ENCODE results near the gene PRR3.

PRR3 gene

DNA sequence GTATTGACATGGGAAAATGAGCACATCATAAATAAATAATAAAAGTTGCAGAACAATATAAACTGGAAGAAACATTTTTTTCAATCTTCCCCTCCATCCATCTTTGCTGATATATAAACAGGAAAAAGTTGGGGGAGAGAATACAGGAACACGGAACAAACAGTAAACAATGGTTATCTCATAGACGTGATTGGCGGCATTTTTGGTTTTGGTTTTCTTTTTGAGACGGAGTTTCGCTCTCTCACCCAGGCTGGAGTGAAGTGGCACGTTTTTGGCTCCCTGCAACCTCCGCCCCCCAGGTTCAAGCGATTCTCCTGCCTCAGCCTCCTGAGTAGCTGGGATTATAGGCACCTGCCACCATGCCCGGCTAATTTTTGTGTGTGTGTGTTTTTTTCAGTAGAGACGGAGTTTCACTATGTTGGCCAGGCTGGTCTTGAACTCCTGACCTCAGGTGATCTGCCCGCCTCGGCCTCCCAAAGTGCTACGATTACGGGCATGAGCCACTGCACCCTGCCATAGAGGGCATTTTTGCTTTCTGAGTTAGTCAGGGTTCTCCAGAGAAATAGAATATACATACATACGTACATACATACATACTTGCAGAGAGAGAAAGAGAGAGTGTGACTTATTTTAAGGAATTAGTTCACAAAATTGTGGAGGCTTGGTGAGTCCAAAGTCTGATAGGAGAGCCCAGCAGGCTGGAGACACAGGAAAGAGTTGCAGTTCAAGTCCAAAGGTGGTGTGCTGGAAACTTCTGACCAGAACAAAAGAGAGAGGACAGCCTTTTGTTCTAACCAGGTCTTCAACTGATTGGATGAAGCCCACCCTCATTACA is 23.4 kb upstream of the PRR3 start:
- Histone ChIP-seq H3K27me3 (replicated peaks in 2 of 5; ENCODE audit: control insufficient read depth in 4 of 5, insufficient read depth in 5 of 5, low read length in 4 of 5) (no peaks in the 10 kb centered on the region), H3K9me3 (ENCODE audit: control extremely low read depth in 1 of 5, control insufficient read depth in 4 of 5, insufficient read depth in 2 of 5, low read depth in 1 of 5, low read length in 4 of 5) (no peaks in the 10 kb centered on the region), H3K36me3 (ENCODE audit: control insufficient read depth in 4 of 4, insufficient read depth in 4 of 4, low read length in 3 of 4) (no peaks in the 10 kb centered on the region), H3K4me1 (ENCODE audit: control extremely low read depth in 1 of 4, control insufficient read depth in 4 of 4, insufficient read depth in 4 of 4, low read length in 3 of 4) (peaks cover 0 to 21% (median 17%) of the 10 kb centered on the region in 4 experiments), H3K27ac (ENCODE audit: insufficient read depth in 1 of 2, low read depth in 1 of 2, low read length in 2 of 2, poor library complexity in 1 of 2, severe bottlenecking in 2 of 2) (no peak overlapping the region), H3K4me3 (ENCODE audit: control insufficient read depth in 1 of 7, extremely low read depth in 1 of 7, insufficient read depth in 4 of 7, low read depth in 2 of 7, low read length in 6 of 7) (no peak overlapping the region)
- 61% methylated on average over 3 of the region's 15 CpGs for WGBS (ENCODE audit: insufficient coverage)
- no peak for DNase-seq
- CTCF ChIA-PET = interaction anchor here (0.6 to 4.4 kb wide), 7 partner anchors 16 to 47 kb away, joined by 3 to 39 read pairs (median 25); no protein-coding TSS in a partner anchor
- POLR2A ChIA-PET = interaction anchor here (1.8 kb wide), 1 partner anchor 39 kb away, joined by 15 read pairs; no protein-coding TSS in a partner anchor

DNA sequence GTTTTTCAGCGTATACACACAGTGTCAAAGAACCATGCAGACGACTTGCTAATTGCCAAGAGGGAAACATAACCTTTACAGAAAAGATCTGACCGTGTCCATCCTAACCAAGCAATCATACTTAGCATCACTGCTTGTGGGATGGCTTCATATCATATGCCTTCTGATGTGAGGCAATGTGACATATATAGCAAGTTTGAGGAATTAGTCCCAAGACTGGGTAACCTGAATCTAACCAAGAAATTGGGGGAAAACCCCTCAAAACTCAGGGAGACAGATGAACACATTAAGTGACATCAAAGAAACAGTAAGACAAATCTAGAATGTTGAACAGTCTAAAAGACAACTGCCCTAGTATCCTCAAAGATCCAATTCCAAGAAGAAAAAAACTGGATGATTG is 19.2 kb upstream of the PRR3 start:
- POLR2A ChIA-PET = no interaction called here
- no peak for DNase-seq
- H3K4me1 ChIP-seq (ENCODE audit: control extremely low read depth in 1 of 4, control insufficient read depth in 4 of 4, insufficient read depth in 4 of 4, low read length in 3 of 4) = peaks cover 8 to 15% (median 14%) of the 10 kb centered on the region in 4 experiments
- CTCF ChIA-PET = interaction anchor here (1.1 to 15.5 kb wide), 3 partner anchors 10 to 44 kb away, joined by 3 to 151 read pairs (median 3); no protein-coding TSS in a partner anchor
- 92% methylated on average over 2 of the region's 3 CpGs for WGBS (ENCODE audit: insufficient coverage)
- H3K27me3 ChIP-seq (replicated peaks in 2 of 5; ENCODE audit: control insufficient read depth in 4 of 5, insufficient read depth in 5 of 5, low read length in 4 of 5) = no peaks in the 10 kb centered on the region
- no peak overlapping the region for H3K4me3 ChIP-seq (ENCODE audit: control insufficient read depth in 1 of 7, extremely low read depth in 1 of 7, insufficient read depth in 4 of 7, low read depth in 2 of 7, low read length in 6 of 7)
- no peaks in the 10 kb centered on the region for H3K9me3 ChIP-seq (ENCODE audit: control extremely low read depth in 1 of 5, control insufficient read depth in 4 of 5, insufficient read depth in 2 of 5, low read depth in 1 of 5, low read length in 4 of 5)
- no peak overlapping the region for H3K27ac ChIP-seq (ENCODE audit: insufficient read depth in 1 of 2, low read depth in 1 of 2, low read length in 2 of 2, poor library complexity in 1 of 2, severe bottlenecking in 2 of 2)
- no peaks in the 10 kb centered on the region for H3K36me3 ChIP-seq (ENCODE audit: control insufficient read depth in 4 of 4, insufficient read depth in 4 of 4, low read length in 3 of 4)

DNA sequence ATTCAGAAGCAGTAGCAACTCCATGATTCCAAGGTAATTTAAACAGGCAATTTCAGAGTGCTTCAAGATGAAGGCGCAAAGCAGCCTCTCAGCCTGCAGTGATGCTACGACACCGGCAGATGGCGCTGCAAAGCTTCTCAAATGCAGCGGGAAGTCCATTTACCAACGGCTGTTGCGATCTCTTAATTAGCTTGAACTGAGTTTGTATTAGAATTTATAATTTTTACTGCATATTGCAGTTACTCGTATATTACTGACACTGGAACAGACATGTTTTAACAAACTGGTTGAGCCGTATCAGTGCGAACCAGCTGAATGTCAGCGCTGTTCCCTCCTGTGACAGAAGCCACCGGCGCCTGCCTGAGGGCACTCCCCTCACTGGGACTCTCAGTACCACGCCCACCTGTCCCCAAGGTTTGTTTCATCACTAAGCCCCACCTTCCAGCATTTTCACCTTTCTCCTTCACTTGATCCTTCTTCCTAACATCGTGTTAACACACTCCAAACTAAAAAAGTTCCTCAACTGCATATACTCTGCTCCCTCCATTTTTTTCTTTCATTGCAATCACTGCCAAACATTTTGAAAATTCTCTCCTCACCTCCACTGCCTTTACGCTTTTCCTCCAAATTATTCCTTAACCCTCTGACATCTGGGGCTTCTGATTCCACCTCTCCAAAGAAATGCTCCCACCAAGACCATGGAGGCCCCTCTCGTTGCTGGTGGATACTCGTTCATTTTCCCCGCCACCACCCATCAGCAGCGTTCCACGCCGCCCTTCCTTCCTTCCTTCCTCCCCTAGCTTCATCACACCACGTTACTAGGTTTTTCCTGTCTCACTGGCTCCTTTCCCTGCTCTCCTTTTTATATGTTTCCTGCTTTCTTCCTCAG is 15.3 kb upstream of the PRR3 start:
- no peaks in the 10 kb centered on the region for H3K27me3 ChIP-seq (replicated peaks in 2 of 5; ENCODE audit: control insufficient read depth in 4 of 5, insufficient read depth in 5 of 5, low read length in 4 of 5)
- H3K4me1 ChIP-seq (ENCODE audit: control extremely low read depth in 1 of 4, control insufficient read depth in 4 of 4, insufficient read depth in 4 of 4, low read length in 3 of 4) = peaks cover 8 to 20% (median 15%) of the 10 kb centered on the region in 4 experiments
- H3K9me3 ChIP-seq (ENCODE audit: control extremely low read depth in 1 of 5, control insufficient read depth in 4 of 5, insufficient read depth in 2 of 5, low read depth in 1 of 5, low read length in 4 of 5) = no peaks in the 10 kb centered on the region
- H3K36me3 ChIP-seq (ENCODE audit: control insufficient read depth in 4 of 4, insufficient read depth in 4 of 4, low read length in 3 of 4) = peaks cover 0 to 13% (median 5%) of the 10 kb centered on the region in 4 experiments
- CTCF ChIA-PET = interaction anchor here (0.8 to 17.6 kb wide), 33 partner anchors 8 to 285 kb away, joined by 3 to 259 read pairs (median 5); partner anchors contain the start of genes ATAT1, DHX16, GNL1 and PRR3
- POLR2A ChIA-PET = interaction anchor here (0.6 to 1.8 kb wide), 10 partner anchors 9 to 186 kb away, joined by 3 to 8 read pairs (median 5); partner anchors contain the start of genes ABCF1 and DHX16
- H3K27ac ChIP-seq (ENCODE audit: insufficient read depth in 1 of 2, low read depth in 1 of 2, low read length in 2 of 2, poor library complexity in 1 of 2, severe bottlenecking in 2 of 2) = no peak overlapping the region
- WGBS (ENCODE audit: insufficient coverage) = 0% methylated on average over 18 of the region's 23 CpGs
- H3K4me3 ChIP-seq (ENCODE audit: control insufficient read depth in 1 of 7, extremely low read depth in 1 of 7, insufficient read depth in 4 of 7, low read depth in 2 of 7, low read length in 6 of 7) = peak overlapping the region; percentile 31 to 84 (median 66)
- DNase-seq = peak; percentile 86 to 93 (median 92)

DNA sequence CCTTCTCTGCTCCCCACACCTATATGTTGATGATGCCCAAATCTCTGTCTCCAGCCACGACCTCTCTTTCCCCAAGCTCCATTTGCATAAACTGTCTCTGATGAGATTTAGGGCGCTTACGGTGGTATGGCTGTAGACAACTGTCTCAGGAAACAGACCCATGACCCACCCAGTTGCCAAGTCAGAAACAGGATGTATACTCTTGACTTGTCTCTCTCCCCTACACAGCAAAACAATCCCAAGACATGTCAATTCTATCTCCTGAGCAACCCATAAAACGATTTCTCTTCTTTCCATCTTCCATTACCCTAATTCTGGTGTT is 14.7 kb upstream of the PRR3 start:
- Histone ChIP-seq H3K4me3 (ENCODE audit: control insufficient read depth in 1 of 7, extremely low read depth in 1 of 7, insufficient read depth in 4 of 7, low read depth in 2 of 7, low read length in 6 of 7) (peak overlapping the region in 5 of 7 experiments; percentile 8 to 84 (median 68)), H3K4me1 (ENCODE audit: control extremely low read depth in 1 of 4, control insufficient read depth in 4 of 4, insufficient read depth in 4 of 4, low read length in 3 of 4) (peaks cover 8 to 20% (median 15%) of the 10 kb centered on the region in 4 experiments), H3K9me3 (ENCODE audit: control extremely low read depth in 1 of 5, control insufficient read depth in 4 of 5, insufficient read depth in 2 of 5, low read depth in 1 of 5, low read length in 4 of 5) (no peaks in the 10 kb centered on the region), H3K27me3 (replicated peaks in 2 of 5; ENCODE audit: control insufficient read depth in 4 of 5, insufficient read depth in 5 of 5, low read length in 4 of 5) (no peaks in the 10 kb centered on the region), H3K36me3 (ENCODE audit: control insufficient read depth in 4 of 4, insufficient read depth in 4 of 4, low read length in 3 of 4) (peaks cover 0 to 19% (median 9%) of the 10 kb centered on the region in 4 experiments), H3K27ac (ENCODE audit: insufficient read depth in 1 of 2, low read depth in 1 of 2, low read length in 2 of 2, poor library complexity in 1 of 2, severe bottlenecking in 2 of 2) (no peak overlapping the region)
- ChIA-PET CTCF (interaction anchor here (1.2 to 17.6 kb wide), 19 partner anchors 11 to 130 kb away, joined by 3 to 259 read pairs (median 6); partner anchors contain the start of genes ATAT1, DHX16, GNL1 and PRR3), POLR2A (interaction anchor here (0.6 to 1.8 kb wide), 8 partner anchors 12 to 186 kb away, joined by 3 to 8 read pairs (median 4); partner anchors contain the start of gene DHX16)
- 0% methylated on average over 4 of the region's 4 CpGs for WGBS (ENCODE audit: insufficient coverage)
- DNase-seq = peak in 2 of 3 donors; percentile 52 to 59

DNA sequence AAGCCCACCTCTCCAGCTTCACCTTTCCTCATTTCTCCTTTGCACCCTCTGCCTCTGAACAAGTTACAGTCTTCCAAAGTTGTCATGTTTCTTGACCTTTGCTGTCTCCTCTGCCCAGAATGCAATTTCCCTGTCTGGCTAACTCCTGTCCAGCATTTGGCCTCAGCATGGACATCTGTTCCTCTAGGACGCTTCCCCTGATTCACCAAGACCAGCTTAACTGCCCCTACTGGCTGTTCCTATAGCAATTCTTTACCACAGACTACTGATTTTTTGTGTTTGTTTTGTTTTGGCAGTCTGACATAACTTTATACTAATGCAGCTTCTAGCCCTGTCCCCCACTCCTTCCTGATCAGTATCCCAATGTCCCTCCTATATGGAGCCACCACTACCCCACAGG is 14.2 kb upstream of the PRR3 start:
- ChIA-PET CTCF (interaction anchor here (1.0 to 17.6 kb wide), 19 partner anchors 12 to 279 kb away, joined by 3 to 259 read pairs (median 7); partner anchors contain the start of genes DHX16, GNL1 and PRR3), POLR2A (interaction anchor here (1.0 to 1.8 kb wide), 6 partner anchors 11 to 73 kb away, joined by 3 to 8 read pairs (median 5); no protein-coding TSS in a partner anchor)
- Histone ChIP-seq H3K36me3 (ENCODE audit: control insufficient read depth in 4 of 4, insufficient read depth in 4 of 4, low read length in 3 of 4) (peaks cover 2 to 19% (median 9%) of the 10 kb centered on the region in 4 experiments), H3K4me3 (ENCODE audit: control insufficient read depth in 1 of 7, extremely low read depth in 1 of 7, insufficient read depth in 4 of 7, low read depth in 2 of 7, low read length in 6 of 7) (no peak overlapping the region), H3K9me3 (ENCODE audit: control extremely low read depth in 1 of 5, control insufficient read depth in 4 of 5, insufficient read depth in 2 of 5, low read depth in 1 of 5, low read length in 4 of 5) (no peaks in the 10 kb centered on the region), H3K27me3 (replicated peaks in 2 of 5; ENCODE audit: control insufficient read depth in 4 of 5, insufficient read depth in 5 of 5, low read length in 4 of 5) (no peaks in the 10 kb centered on the region), H3K4me1 (ENCODE audit: control extremely low read depth in 1 of 4, control insufficient read depth in 4 of 4, insufficient read depth in 4 of 4, low read length in 3 of 4) (peaks cover 8 to 20% (median 15%) of the 10 kb centered on the region in 4 experiments), H3K27ac (ENCODE audit: insufficient read depth in 1 of 2, low read depth in 1 of 2, low read length in 2 of 2, poor library complexity in 1 of 2, severe bottlenecking in 2 of 2) (no peak overlapping the region)
- no peak for DNase-seq
- WGBS (ENCODE audit: insufficient coverage) = no CpG with 5 or more reads among the region's 1 CpG

DNA sequence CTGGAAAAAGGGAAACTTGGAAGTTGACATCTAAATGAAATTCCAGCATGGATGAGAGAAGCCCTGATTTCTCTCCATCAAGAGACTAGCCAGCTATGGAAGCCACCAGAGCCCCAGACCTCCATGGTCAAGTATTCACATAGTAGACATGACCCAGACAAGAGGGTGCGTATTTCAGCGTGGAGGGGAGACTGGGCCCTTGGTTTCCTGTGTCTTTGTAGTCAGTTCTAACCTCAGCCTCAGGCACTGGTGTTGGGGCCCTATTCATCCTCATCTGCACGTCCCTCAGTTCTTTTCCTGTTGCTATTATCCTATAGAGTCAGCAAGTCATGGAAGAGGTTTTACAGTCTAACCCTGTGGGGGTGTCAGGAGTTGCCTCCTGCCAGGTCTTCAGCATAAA is 13.3 kb upstream of the PRR3 start:
- H3K4me1 ChIP-seq (ENCODE audit: control extremely low read depth in 1 of 4, control insufficient read depth in 4 of 4, insufficient read depth in 4 of 4, low read length in 3 of 4) = peaks cover 8 to 20% (median 15%) of the 10 kb centered on the region in 4 experiments
- H3K36me3 ChIP-seq (ENCODE audit: control insufficient read depth in 4 of 4, insufficient read depth in 4 of 4, low read length in 3 of 4) = peaks cover 4 to 26% (median 15%) of the 10 kb centered on the region in 4 experiments
- POLR2A ChIA-PET = interaction anchor here (0.6 to 1.0 kb wide), 2 partner anchors 14 to 54 kb away, joined by 3 to 4 read pairs; no protein-coding TSS in a partner anchor
- no peaks in the 10 kb centered on the region for H3K9me3 ChIP-seq (ENCODE audit: control extremely low read depth in 1 of 5, control insufficient read depth in 4 of 5, insufficient read depth in 2 of 5, low read depth in 1 of 5, low read length in 4 of 5)
- H3K27me3 ChIP-seq (replicated peaks in 2 of 5; ENCODE audit: control insufficient read depth in 4 of 5, insufficient read depth in 5 of 5, low read length in 4 of 5) = no peaks in the 10 kb centered on the region
- H3K27ac ChIP-seq (ENCODE audit: insufficient read depth in 1 of 2, low read depth in 1 of 2, low read length in 2 of 2, poor library complexity in 1 of 2, severe bottlenecking in 2 of 2) = no peak overlapping the region
- 95% methylated on average over 3 of the region's 3 CpGs for WGBS (ENCODE audit: insufficient coverage)
- H3K4me3 ChIP-seq (ENCODE audit: control insufficient read depth in 1 of 7, extremely low read depth in 1 of 7, insufficient read depth in 4 of 7, low read depth in 2 of 7, low read length in 6 of 7) = no peak overlapping the region
- CTCF ChIA-PET = interaction anchor here (1.0 to 17.6 kb wide), 16 partner anchors 11 to 278 kb away, joined by 3 to 259 read pairs (median 6); partner anchors contain the start of genes DHX16, GNL1 and PRR3
- DNase-seq = no peak

Measured in common myeloid progenitor, CD34-positive (primary cell).